Fibroblast of lung (primary cell): ENCODE data around the gene ARHGAP21.

Experiments
- EZH2 ChIP-seq: IDR thresholded peaks from 2 replicates; pipeline ENCODE4 v1.5.1; 2012; ENCODE audit warnings: low read length, control low read depth, mild to moderate bottlenecking; ENCODE audit errors: missing control alignments
- TF ChIP-seq, protein P1 (sequence below), 2 donors: IDR thresholded peaks in 1 of 2; conservative IDR thresholded peaks in 1 of 2; 1 replicate in 1 of 2; 2 replicates in 1 of 2; pipeline ENCODE4 v1.5.1; 2011 to 2012; ENCODE audit warnings: low read length in 2 of 2, control low read depth in 1 of 2, inconsistent platforms in 1 of 2, low read depth in 1 of 2, mild to moderate bottlenecking in 1 of 2

GRCh38 chr10:24568042-24568441, 155.6 kb downstream of the ARHGAP21 start:
- no peak for TF ChIP-seq EZH2
- TF ChIP-seq, protein P1, sequence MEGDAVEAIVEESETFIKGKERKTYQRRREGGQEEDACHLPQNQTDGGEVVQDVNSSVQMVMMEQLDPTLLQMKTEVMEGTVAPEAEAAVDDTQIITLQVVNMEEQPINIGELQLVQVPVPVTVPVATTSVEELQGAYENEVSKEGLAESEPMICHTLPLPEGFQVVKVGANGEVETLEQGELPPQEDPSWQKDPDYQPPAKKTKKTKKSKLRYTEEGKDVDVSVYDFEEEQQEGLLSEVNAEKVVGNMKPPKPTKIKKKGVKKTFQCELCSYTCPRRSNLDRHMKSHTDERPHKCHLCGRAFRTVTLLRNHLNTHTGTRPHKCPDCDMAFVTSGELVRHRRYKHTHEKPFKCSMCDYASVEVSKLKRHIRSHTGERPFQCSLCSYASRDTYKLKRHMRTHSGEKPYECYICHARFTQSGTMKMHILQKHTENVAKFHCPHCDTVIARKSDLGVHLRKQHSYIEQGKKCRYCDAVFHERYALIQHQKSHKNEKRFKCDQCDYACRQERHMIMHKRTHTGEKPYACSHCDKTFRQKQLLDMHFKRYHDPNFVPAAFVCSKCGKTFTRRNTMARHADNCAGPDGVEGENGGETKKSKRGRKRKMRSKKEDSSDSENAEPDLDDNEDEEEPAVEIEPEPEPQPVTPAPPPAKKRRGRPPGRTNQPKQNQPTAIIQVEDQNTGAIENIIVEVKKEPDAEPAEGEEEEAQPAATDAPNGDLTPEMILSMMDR (conservative IDR thresholded peaks at IDR 0.05 in 1 of 2, IDR thresholded peaks at IDR 0.05 in 1 of 2; ENCODE audit: low read depth in 1 of 2, low read length in 2 of 2), result no peak
